ENCODE measurements around the gene ERBIN. TPM values are rescaled to one million over a fixed set of nuclear protein-coding genes. Genes with fewer than 3 reads are reported as not detected.

Gene ERBIN
- total and polyA plus RNA-seq, 2 of the 4 experiments (the other 2 are of a cell fraction): 25.8 to 70.1 TPM

- Histone ChIP-seq H4K8ac (ENCODE audit: low read depth in 2 of 2, low read length in 2 of 2) (no peak overlapping the region), H2AK9ac (replicated peaks; ENCODE audit: low read depth, low read length, poor library complexity) (no peak overlapping the region), H3K9ac (ENCODE audit: low read depth, low read length) (no peak overlapping the region), H4K91ac (ENCODE audit: insufficient read depth, low read depth, low read length) (no peak overlapping the region), H2AK5ac (ENCODE audit: low read depth, low read length) (no peak overlapping the region), H3K79me1 (ENCODE audit: low read depth in 1 of 2, low read length in 2 of 2) (peaks cover 26 to 38% of the 10 kb centered on the region in 2 experiments), H3K18ac (ENCODE audit: low read depth, low read length) (no peak overlapping the region), H3K27ac (ENCODE audit: insufficient read depth, low read length) (no peak overlapping the region), H3K9me1 (ENCODE audit: insufficient read depth, low read length) (peaks cover 3% of the 10 kb centered on the region), H2BK5ac (ENCODE audit: low read depth, low read length, poor library complexity, severe bottlenecking) (no peak overlapping the region), H3K14ac (replicated peaks; ENCODE audit: low read depth, low read length) (no peak overlapping the region), H3K4me3 (ENCODE audit: insufficient read depth, low read depth, low read length) (no peak overlapping the region), H4K20me1 (ENCODE audit: insufficient read depth, low read length) (peaks cover 4% of the 10 kb centered on the region; the same call in 1 of the 2 replicates), H2AFZ (replicated peaks; ENCODE audit: low read length, poor library complexity) (no peak overlapping the region), H3K27me3 (ENCODE audit: control insufficient read depth, insufficient read depth, low read length) (no peaks in the 10 kb centered on the region), H2BK120ac (ENCODE audit: low read depth, low read length) (no peak overlapping the region), H4K5ac (ENCODE audit: low read depth, low read length) (no peak overlapping the region), H3K4me2 (ENCODE audit: low read depth, low read length) (no peak overlapping the region), H3K23ac (ENCODE audit: low read depth, low read length) (no peak overlapping the region), H3K56ac (ENCODE audit: extremely low read depth, insufficient read depth, low read length) (no peak overlapping the region), H3K36me3 (ENCODE audit: control insufficient read depth, insufficient read depth, low read length) (peaks cover 18% of the 10 kb centered on the region), H3K4me1 (ENCODE audit: control insufficient read depth, insufficient read depth, low read length) (peaks cover 2% of the 10 kb centered on the region), H3K4ac (ENCODE audit: low read depth, low read length) (no peak overlapping the region), H2BK20ac (ENCODE audit: low read depth, low read length) (no peak overlapping the region), H2BK15ac (ENCODE audit: low read depth, low read length) (no peak overlapping the region), H3K9me3 (ENCODE audit: control insufficient read depth, insufficient read depth, low read length) (no peaks in the 10 kb centered on the region)
- POLR2A ChIA-PET (ENCODE audit: unreplicated experiment): no interaction called here
- no TSS peak for BruUV-seq (replicated peaks)
- WGBS, 2 experiments (ENCODE audit: extremely low coverage in 2 of 2, insufficient read length in 1 of 2): no CpG with 5 or more reads among the region's 1 CpG
- dilution Hi-C loops (cut with HindIII; ENCODE audit: low sequenced_read_pairs, unreplicated experiment): no loop called here
- ATAC-seq (ENCODE audit: low read depth) (no peak), DNase-seq (no peak)
- CTCF ChIA-PET: interaction anchor here (0.5 kb wide), 1 partner anchor 26 kb away, joined by 3 read pairs; no protein-coding TSS in a partner anchor
- intact Hi-C loops (cut with micrococcal nuclease): no loop called here
- in situ Hi-C loops (cut with MboI; ENCODE audit: low sequenced_read_pairs): no loop called here
- TF ChIP-seq CHD1 (IDR thresholded peaks at IDR 0.05; ENCODE audit: low read depth, low read length) (no peak), ELK1 (IDR thresholded peaks at IDR 0.05; ENCODE audit: borderline replicate concordance, low read depth, low read length) (no peak), MAFK (IDR thresholded peaks at IDR 0.05; ENCODE audit: low read depth, low read length) (no peak), MXI1 (IDR thresholded peaks at IDR 0.05; ENCODE audit: borderline replicate concordance, low read depth, low read length) (no peak), RAD21 (IDR thresholded peaks at IDR 0.05; ENCODE audit: low read length) (no peak), NFE2L2 (IDR thresholded peaks at IDR 0.05; ENCODE audit: low read depth, low read length) (no peak), FOS (IDR thresholded peaks at IDR 0.05; ENCODE audit: low read depth, low read length) (no peak), BHLHE40 (IDR thresholded peaks at IDR 0.05; ENCODE audit: low read depth, low read length) (no peak), POLR2A (IDR thresholded peaks at IDR 0.05; ENCODE audit: low read depth, low read length) (no peak)
These were observed 112.9 kb downstream of the ERBIN start for GRCh38 chr5:66039296-66039695.
